WTC11 (cell line): Measurements from ENCODE around the gene IFI6. TPM values are rescaled to one million over a fixed set of nuclear protein-coding genes. Genes with fewer than 3 reads are reported as not detected.

Source experiments
- ATAC-seq: fragments of 200-7000 bp; cut with Tn5 transposase; 2 replicates; pipeline ENCODE4 v1.10.0; 2021; ENCODE audit warnings: mild to moderate bottlenecking, moderate library complexity
- CTCF ChIA-PET: fragments of 300-600 bp; sonication (Branson Sonifier 250); formaldehyde crosslinking; loops from one replicate; lab custom pipeline; 2021; ENCODE audit warnings: antibody characterized with exemption; lab: Charles Lee
- POLR2A ChIA-PET: fragments of 350-600 bp; sonication (Branson Sonifier 250); formaldehyde crosslinking; loops from one replicate; lab custom pipeline; 2021; ENCODE audit warnings: antibody characterized with exemption; lab: Charles Lee
- DNase-seq: peaks from one replicate; pipeline ENCODE4 v3.0.0; 2021; ENCODE audit warnings: low spot score
- H3K27ac Mint-ChIP-seq: 2 replicates; pipeline ENCODE4 v1.8.0; 2021; ENCODE audit warnings: mixed read lengths
- H3K27me3 Mint-ChIP-seq: 2 replicates; pipeline ENCODE4 v1.8.0; 2021; ENCODE audit warnings: low read depth, mild to moderate bottlenecking, moderate library complexity, mixed read lengths
- H3K36me3 Mint-ChIP-seq: 2 replicates; pipeline ENCODE4 v1.8.0; 2021; ENCODE audit warnings: mixed read lengths
- H3K4me1 Mint-ChIP-seq: 2 replicates; pipeline ENCODE4 v1.8.0; 2022; ENCODE audit warnings: mixed read lengths
- H3K4me3 Mint-ChIP-seq: 2 replicates; pipeline ENCODE4 v1.8.0; 2021; ENCODE audit warnings: mild to moderate bottlenecking, moderate library complexity, mixed read lengths
- H3K9me3 Mint-ChIP-seq: 2 replicates; pipeline ENCODE4 v1.8.0; 2021; ENCODE audit warnings: mixed read lengths
- ATF1 ChIP-seq: sonication (generic); formaldehyde crosslinking; IDR thresholded peaks from 2 replicates; pipeline ENCODE4 v1.8.1; 2023; ENCODE audit warnings: mild to moderate bottlenecking, moderate library complexity, missing genetic modification reagents
- EMX1 ChIP-seq: fragments of 250-450 bp; sonication (Bioruptor Pico); IDR thresholded peaks from 2 replicates; pipeline ENCODE4 v1.8.0; 2021; ENCODE audit warnings: mild to moderate bottlenecking
- FOXP1 ChIP-seq: sonication (generic); formaldehyde crosslinking; IDR thresholded peaks from 2 replicates; pipeline ENCODE4 v1.8.0; 2022; ENCODE audit warnings: missing genetic modification reagents, mild to moderate bottlenecking, moderate library complexity, borderline replicate concordance
- GRHL2 ChIP-seq: fragments of 250-450 bp; sonication (Bioruptor Pico); IDR thresholded peaks from 2 replicates; pipeline ENCODE4 v1.8.0; 2022; ENCODE audit warnings: mild to moderate bottlenecking, moderate library complexity; ENCODE audit not compliant: insufficient replicate concordance, severe bottlenecking
- NFYB ChIP-seq: sonication (generic); formaldehyde crosslinking; conservative IDR thresholded peaks from 2 replicates; pipeline ENCODE4 v1.8.0; 2022; ENCODE audit warnings: low read depth, missing genetic modification reagents
- NR1H2 ChIP-seq: sonication (generic); formaldehyde crosslinking; IDR thresholded peaks from 2 replicates; pipeline ENCODE4 v1.9.0; 2021; ENCODE audit warnings: mild to moderate bottlenecking, moderate library complexity, missing genetic modification reagents
- PRRX2 ChIP-seq: fragments of 250-450 bp; sonication (Bioruptor Pico); IDR thresholded peaks from 2 replicates; pipeline ENCODE4 v1.8.0; 2021; ENCODE audit warnings: mild to moderate bottlenecking
- RELA ChIP-seq: sonication (generic); formaldehyde crosslinking; IDR thresholded peaks from 2 replicates; pipeline ENCODE4 v1.8.1; 2022; ENCODE audit warnings: missing genetic modification reagents, mild to moderate bottlenecking, borderline replicate concordance
- SMAD4 ChIP-seq: sonication (generic); formaldehyde crosslinking; IDR thresholded peaks from 2 replicates; pipeline ENCODE4 v1.8.0; 2022; ENCODE audit warnings: mild to moderate bottlenecking, missing genetic modification reagents
- TEAD4 ChIP-seq: sonication (generic); formaldehyde crosslinking; IDR thresholded peaks from 2 replicates; pipeline ENCODE4 v1.8.0; 2022; ENCODE audit warnings: mild to moderate bottlenecking, missing genetic modification reagents
- ZNF219 ChIP-seq: sonication (generic); formaldehyde crosslinking; IDR thresholded peaks from 2 replicates; pipeline ENCODE4 v1.8.0; 2023; ENCODE audit warnings: missing genetic modification reagents, mild to moderate bottlenecking, borderline replicate concordance
- total RNA-seq: library from RNA; stranded (reverse); gene quantifications from 3 replicates; pipeline ENCODE4 v1.2.3, GENCODE V29; 2021
- TF ChIP-seq, protein P1 (sequence below): sonication (generic); formaldehyde crosslinking; IDR thresholded peaks from 2 replicates; pipeline ENCODE4 v1.8.1; 2023; ENCODE audit warnings: mild to moderate bottlenecking, missing genetic modification reagents, moderate library complexity
- TF ChIP-seq, protein P2 (sequence below): fragments of 250-450 bp; sonication (Bioruptor Pico); IDR thresholded peaks from 2 replicates; pipeline ENCODE4 v1.8.0; 2021; ENCODE audit warnings: mild to moderate bottlenecking
- TF ChIP-seq, protein P3 (sequence below): sonication (generic); formaldehyde crosslinking; IDR thresholded peaks from 2 replicates; pipeline ENCODE4 v1.8.0; 2022; ENCODE audit warnings: missing genetic modification reagents
- TF ChIP-seq, protein P4 (sequence below): sonication (generic); formaldehyde crosslinking; IDR thresholded peaks from 2 replicates; pipeline ENCODE4 v1.8.1; 2023; ENCODE audit warnings: mild to moderate bottlenecking, missing genetic modification reagents, borderline replicate concordance
- TF ChIP-seq, protein P5 (sequence below): sonication (generic); formaldehyde crosslinking; IDR thresholded peaks from 2 replicates; pipeline ENCODE4 v1.8.1; 2022; ENCODE audit warnings: mild to moderate bottlenecking, moderate library complexity, missing genetic modification reagents
- TF ChIP-seq, protein P6 (sequence below): fragments of 250-450 bp; sonication (Bioruptor Pico); IDR thresholded peaks from 2 replicates; pipeline ENCODE4 v1.9.0; 2021; ENCODE audit warnings: mild to moderate bottlenecking, borderline replicate concordance
- TF ChIP-seq, protein P7 (sequence below): sonication (generic); formaldehyde crosslinking; IDR thresholded peaks from 2 replicates; pipeline ENCODE4 v1.8.1; 2023; ENCODE audit warnings: mild to moderate bottlenecking, missing genetic modification reagents

Gene IFI6
- total RNA-seq, 1 experiment from 2014 or later: 4.5 TPM

DNA sequence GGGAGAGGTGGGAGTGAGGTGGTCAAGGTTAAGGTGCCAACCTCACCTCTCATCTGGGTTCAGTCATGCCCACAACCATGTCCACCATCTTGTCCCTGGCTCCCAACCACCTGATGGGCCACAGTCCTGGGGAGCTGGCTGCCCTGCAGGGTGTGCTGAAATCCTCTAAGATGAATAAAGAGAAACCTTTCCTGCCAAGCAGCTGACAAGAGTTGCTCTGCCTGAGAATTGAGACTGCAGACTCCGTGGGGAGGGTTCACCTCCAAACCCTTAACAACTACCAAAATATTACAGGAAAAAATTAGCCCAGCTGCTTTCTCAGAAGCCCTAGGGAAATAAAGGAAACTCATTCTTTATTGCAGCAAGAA, 21.8 kb downstream of the IFI6 start:
- H3K27me3 Mint-ChIP-seq: no peaks in the 10 kb centered on the region
- no peaks in the 10 kb centered on the region for H3K36me3 Mint-ChIP-seq
- CTCF ChIA-PET: interaction anchor here (0.6 to 3.4 kb wide), 7 partner anchors 9 to 93 kb away, joined by 3 to 16 read pairs (median 5); no protein-coding TSS in a partner anchor
- H3K4me3 Mint-ChIP-seq: no peak overlapping the region
- no peaks in the 10 kb centered on the region for H3K9me3 Mint-ChIP-seq
- DNase-seq: no peak
- H3K27ac Mint-ChIP-seq: peak overlapping the region; percentile 42; the same call in 1 of the 2 replicates
- POLR2A ChIA-PET: no interaction called here
- TF ChIP-seq, protein P1, sequence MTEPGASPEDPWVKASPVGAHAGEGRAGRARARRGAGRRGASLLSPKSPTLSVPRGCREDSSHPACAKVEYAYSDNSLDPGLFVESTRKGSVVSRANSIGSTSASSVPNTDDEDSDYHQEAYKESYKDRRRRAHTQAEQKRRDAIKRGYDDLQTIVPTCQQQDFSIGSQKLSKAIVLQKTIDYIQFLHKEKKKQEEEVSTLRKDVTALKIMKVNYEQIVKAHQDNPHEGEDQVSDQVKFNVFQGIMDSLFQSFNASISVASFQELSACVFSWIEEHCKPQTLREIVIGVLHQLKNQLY (CRISPR knock-in tag): no peak
- TF ChIP-seq, protein P2, sequence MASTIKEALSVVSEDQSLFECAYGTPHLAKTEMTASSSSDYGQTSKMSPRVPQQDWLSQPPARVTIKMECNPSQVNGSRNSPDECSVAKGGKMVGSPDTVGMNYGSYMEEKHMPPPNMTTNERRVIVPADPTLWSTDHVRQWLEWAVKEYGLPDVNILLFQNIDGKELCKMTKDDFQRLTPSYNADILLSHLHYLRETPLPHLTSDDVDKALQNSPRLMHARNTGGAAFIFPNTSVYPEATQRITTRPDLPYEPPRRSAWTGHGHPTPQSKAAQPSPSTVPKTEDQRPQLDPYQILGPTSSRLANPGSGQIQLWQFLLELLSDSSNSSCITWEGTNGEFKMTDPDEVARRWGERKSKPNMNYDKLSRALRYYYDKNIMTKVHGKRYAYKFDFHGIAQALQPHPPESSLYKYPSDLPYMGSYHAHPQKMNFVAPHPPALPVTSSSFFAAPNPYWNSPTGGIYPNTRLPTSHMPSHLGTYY (CRISPR knock-in tag): no peak
- TF ChIP-seq EMX1: no peak
- TF ChIP-seq NFYB (CRISPR knock-in tag): no peak
- TF ChIP-seq, protein P3, sequence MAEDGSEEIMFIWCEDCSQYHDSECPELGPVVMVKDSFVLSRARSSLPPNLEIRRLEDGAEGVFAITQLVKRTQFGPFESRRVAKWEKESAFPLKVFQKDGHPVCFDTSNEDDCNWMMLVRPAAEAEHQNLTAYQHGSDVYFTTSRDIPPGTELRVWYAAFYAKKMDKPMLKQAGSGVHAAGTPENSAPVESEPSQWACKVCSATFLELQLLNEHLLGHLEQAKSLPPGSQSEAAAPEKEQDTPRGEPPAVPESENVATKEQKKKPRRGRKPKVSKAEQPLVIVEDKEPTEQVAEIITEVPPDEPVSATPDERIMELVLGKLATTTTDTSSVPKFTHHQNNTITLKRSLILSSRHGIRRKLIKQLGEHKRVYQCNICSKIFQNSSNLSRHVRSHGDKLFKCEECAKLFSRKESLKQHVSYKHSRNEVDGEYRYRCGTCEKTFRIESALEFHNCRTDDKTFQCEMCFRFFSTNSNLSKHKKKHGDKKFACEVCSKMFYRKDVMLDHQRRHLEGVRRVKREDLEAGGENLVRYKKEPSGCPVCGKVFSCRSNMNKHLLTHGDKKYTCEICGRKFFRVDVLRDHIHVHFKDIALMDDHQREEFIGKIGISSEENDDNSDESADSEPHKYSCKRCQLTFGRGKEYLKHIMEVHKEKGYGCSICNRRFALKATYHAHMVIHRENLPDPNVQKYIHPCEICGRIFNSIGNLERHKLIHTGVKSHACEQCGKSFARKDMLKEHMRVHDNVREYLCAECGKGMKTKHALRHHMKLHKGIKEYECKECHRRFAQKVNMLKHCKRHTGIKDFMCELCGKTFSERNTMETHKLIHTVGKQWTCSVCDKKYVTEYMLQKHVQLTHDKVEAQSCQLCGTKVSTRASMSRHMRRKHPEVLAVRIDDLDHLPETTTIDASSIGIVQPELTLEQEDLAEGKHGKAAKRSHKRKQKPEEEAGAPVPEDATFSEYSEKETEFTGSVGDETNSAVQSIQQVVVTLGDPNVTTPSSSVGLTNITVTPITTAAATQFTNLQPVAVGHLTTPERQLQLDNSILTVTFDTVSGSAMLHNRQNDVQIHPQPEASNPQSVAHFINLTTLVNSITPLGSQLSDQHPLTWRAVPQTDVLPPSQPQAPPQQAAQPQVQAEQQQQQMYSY (CRISPR knock-in tag): no peak
- TF ChIP-seq, protein P4, sequence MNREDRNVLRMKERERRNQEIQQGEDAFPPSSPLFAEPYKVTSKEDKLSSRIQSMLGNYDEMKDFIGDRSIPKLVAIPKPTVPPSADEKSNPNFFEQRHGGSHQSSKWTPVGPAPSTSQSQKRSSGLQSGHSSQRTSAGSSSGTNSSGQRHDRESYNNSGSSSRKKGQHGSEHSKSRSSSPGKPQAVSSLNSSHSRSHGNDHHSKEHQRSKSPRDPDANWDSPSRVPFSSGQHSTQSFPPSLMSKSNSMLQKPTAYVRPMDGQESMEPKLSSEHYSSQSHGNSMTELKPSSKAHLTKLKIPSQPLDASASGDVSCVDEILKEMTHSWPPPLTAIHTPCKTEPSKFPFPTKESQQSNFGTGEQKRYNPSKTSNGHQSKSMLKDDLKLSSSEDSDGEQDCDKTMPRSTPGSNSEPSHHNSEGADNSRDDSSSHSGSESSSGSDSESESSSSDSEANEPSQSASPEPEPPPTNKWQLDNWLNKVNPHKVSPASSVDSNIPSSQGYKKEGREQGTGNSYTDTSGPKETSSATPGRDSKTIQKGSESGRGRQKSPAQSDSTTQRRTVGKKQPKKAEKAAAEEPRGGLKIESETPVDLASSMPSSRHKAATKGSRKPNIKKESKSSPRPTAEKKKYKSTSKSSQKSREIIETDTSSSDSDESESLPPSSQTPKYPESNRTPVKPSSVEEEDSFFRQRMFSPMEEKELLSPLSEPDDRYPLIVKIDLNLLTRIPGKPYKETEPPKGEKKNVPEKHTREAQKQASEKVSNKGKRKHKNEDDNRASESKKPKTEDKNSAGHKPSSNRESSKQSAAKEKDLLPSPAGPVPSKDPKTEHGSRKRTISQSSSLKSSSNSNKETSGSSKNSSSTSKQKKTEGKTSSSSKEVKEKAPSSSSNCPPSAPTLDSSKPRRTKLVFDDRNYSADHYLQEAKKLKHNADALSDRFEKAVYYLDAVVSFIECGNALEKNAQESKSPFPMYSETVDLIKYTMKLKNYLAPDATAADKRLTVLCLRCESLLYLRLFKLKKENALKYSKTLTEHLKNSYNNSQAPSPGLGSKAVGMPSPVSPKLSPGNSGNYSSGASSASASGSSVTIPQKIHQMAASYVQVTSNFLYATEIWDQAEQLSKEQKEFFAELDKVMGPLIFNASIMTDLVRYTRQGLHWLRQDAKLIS (CRISPR knock-in tag): no peak
- no peak for TF ChIP-seq RELA (CRISPR knock-in tag)
- TF ChIP-seq SMAD4 (CRISPR knock-in tag): no peak
- TF ChIP-seq, protein P5, sequence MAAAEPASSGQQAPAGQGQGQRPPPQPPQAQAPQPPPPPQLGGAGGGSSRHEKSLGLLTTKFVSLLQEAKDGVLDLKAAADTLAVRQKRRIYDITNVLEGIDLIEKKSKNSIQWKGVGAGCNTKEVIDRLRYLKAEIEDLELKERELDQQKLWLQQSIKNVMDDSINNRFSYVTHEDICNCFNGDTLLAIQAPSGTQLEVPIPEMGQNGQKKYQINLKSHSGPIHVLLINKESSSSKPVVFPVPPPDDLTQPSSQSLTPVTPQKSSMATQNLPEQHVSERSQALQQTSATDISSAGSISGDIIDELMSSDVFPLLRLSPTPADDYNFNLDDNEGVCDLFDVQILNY (CRISPR knock-in tag): no peak
- no peak for TF ChIP-seq ATF1
- TF ChIP-seq, protein P6, sequence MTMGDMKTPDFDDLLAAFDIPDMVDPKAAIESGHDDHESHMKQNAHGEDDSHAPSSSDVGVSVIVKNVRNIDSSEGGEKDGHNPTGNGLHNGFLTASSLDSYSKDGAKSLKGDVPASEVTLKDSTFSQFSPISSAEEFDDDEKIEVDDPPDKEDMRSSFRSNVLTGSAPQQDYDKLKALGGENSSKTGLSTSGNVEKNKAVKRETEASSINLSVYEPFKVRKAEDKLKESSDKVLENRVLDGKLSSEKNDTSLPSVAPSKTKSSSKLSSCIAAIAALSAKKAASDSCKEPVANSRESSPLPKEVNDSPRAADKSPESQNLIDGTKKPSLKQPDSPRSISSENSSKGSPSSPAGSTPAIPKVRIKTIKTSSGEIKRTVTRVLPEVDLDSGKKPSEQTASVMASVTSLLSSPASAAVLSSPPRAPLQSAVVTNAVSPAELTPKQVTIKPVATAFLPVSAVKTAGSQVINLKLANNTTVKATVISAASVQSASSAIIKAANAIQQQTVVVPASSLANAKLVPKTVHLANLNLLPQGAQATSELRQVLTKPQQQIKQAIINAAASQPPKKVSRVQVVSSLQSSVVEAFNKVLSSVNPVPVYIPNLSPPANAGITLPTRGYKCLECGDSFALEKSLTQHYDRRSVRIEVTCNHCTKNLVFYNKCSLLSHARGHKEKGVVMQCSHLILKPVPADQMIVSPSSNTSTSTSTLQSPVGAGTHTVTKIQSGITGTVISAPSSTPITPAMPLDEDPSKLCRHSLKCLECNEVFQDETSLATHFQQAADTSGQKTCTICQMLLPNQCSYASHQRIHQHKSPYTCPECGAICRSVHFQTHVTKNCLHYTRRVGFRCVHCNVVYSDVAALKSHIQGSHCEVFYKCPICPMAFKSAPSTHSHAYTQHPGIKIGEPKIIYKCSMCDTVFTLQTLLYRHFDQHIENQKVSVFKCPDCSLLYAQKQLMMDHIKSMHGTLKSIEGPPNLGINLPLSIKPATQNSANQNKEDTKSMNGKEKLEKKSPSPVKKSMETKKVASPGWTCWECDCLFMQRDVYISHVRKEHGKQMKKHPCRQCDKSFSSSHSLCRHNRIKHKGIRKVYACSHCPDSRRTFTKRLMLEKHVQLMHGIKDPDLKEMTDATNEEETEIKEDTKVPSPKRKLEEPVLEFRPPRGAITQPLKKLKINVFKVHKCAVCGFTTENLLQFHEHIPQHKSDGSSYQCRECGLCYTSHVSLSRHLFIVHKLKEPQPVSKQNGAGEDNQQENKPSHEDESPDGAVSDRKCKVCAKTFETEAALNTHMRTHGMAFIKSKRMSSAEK (CRISPR knock-in tag): no peak
- TF ChIP-seq FOXP1 (CRISPR knock-in tag): no peak
- TF ChIP-seq GRHL2: no peak
- no peak for TF ChIP-seq TEAD4 (CRISPR knock-in tag)
- no peak for TF ChIP-seq ZNF219 (CRISPR knock-in tag)
- TF ChIP-seq PRRX2 (CRISPR knock-in tag): no peak
- TF ChIP-seq, protein P7, sequence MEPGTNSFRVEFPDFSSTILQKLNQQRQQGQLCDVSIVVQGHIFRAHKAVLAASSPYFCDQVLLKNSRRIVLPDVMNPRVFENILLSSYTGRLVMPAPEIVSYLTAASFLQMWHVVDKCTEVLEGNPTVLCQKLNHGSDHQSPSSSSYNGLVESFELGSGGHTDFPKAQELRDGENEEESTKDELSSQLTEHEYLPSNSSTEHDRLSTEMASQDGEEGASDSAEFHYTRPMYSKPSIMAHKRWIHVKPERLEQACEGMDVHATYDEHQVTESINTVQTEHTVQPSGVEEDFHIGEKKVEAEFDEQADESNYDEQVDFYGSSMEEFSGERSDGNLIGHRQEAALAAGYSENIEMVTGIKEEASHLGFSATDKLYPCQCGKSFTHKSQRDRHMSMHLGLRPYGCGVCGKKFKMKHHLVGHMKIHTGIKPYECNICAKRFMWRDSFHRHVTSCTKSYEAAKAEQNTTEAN (CRISPR knock-in tag): no peak
- no peak for TF ChIP-seq NR1H2 (CRISPR knock-in tag)
- ATAC-seq: no peak
- H3K4me1 Mint-ChIP-seq: peaks cover 21% of the 10 kb centered on the region
